ENCODE results near the gene SOX2. TPM values are rescaled to one million over a fixed set of nuclear protein-coding genes. Genes with fewer than 3 reads are reported as not detected.

SOX2 gene
- total and polyA plus RNA-seq, 8 donors = 2.4 to 26.0 (median 14.4) TPM; not detected in 1

DNA sequence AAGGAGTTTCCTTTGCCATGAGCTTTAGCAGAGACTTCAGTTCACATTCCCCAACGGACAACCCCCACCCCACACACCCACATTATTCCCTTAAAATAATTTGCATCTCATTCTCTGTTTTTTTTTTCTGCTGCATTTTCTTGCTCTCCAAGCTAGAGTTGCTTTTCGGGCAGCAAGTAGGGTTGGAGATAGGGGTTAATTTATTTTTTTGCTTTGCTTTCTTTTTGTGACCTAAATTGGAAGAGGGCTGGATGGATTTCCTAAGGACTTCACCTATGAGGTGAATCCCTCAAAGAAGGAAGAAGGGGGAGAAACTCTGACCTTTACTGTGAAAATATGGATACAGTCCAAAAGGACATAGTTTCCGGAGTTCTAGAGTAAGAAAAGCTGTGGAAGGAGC is 6.6 kb downstream of the SOX2 start:
- ATAC-seq (no peak), DNase-seq (no peak)
- H3K27ac ChIP-seq = no peak overlapping the region
- TF ChIP-seq, protein P1, sequence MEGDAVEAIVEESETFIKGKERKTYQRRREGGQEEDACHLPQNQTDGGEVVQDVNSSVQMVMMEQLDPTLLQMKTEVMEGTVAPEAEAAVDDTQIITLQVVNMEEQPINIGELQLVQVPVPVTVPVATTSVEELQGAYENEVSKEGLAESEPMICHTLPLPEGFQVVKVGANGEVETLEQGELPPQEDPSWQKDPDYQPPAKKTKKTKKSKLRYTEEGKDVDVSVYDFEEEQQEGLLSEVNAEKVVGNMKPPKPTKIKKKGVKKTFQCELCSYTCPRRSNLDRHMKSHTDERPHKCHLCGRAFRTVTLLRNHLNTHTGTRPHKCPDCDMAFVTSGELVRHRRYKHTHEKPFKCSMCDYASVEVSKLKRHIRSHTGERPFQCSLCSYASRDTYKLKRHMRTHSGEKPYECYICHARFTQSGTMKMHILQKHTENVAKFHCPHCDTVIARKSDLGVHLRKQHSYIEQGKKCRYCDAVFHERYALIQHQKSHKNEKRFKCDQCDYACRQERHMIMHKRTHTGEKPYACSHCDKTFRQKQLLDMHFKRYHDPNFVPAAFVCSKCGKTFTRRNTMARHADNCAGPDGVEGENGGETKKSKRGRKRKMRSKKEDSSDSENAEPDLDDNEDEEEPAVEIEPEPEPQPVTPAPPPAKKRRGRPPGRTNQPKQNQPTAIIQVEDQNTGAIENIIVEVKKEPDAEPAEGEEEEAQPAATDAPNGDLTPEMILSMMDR (IDR thresholded peaks at IDR 0.05) = no peak
- no peak overlapping the region for H3K4me3 ChIP-seq
- no peaks in the 10 kb centered on the region for H3K9me3 ChIP-seq
- H3K4me1 ChIP-seq = no peaks in the 10 kb centered on the region
- peaks cover 99 to 100% of the 10 kb centered on the region in 2 donors for H3K27me3 ChIP-seq
- intact Hi-C loops (cut with DNase I) = no loop called here
- H3K36me3 ChIP-seq = no peaks in the 10 kb centered on the region

DNA sequence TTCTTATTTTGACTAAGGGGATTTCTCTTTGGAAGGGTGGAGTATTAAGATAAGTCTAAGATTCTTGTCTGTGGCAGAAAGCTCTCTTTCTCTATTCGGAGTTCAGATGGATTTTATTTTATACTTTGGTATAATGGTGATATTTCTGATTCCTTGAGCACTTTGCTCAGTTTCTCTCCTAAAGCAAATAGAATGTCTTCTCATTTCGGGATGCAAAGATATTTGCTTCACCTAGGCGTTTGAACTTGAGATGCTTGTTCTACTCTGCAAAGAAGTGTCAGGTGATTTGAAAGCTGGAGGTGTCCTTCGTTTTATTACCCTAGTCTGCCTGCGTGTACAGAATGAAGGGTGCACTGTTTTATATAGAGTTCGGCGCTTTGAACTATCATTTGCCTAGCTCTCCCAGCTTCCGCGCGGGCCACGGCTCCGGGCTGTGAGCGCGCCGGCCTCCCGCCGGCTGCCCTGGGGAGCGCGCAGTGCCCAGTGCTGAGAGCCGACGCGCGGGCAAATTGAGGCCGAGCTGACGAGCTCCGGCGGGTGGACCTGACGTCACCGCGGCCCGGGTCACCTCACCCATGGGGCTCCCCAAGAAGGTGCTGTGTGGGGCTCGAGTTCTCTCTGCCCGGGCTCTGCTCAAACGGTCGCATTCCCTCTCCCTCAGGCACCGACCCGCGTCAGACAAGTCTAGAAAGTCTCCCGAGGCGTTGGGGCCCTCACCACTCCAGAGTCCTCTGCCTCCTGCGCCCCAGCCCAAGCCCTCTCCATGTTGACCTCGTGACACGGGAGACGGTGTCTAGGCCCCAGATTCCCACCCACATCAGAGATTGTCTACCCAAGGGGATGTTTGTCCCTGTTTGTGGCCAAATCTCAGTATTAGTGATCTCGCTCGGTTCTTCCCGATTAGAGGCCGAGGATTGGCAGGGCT is 7.5 kb downstream of the SOX2 start:
- H3K27ac ChIP-seq = no peak overlapping the region
- H3K4me3 ChIP-seq = no peak overlapping the region
- intact Hi-C loops (cut with DNase I) = no loop called here
- H3K27me3 ChIP-seq = peaks cover 99 to 100% of the 10 kb centered on the region in 2 donors
- ATAC-seq (no peak), DNase-seq (peak in 1 of 4 donors; percentile 73)
- H3K36me3 ChIP-seq = no peaks in the 10 kb centered on the region
- H3K4me1 ChIP-seq = no peaks in the 10 kb centered on the region
- H3K9me3 ChIP-seq = no peaks in the 10 kb centered on the region
- TF ChIP-seq, protein P1 (IDR thresholded peaks at IDR 0.05) = no peak

DNA sequence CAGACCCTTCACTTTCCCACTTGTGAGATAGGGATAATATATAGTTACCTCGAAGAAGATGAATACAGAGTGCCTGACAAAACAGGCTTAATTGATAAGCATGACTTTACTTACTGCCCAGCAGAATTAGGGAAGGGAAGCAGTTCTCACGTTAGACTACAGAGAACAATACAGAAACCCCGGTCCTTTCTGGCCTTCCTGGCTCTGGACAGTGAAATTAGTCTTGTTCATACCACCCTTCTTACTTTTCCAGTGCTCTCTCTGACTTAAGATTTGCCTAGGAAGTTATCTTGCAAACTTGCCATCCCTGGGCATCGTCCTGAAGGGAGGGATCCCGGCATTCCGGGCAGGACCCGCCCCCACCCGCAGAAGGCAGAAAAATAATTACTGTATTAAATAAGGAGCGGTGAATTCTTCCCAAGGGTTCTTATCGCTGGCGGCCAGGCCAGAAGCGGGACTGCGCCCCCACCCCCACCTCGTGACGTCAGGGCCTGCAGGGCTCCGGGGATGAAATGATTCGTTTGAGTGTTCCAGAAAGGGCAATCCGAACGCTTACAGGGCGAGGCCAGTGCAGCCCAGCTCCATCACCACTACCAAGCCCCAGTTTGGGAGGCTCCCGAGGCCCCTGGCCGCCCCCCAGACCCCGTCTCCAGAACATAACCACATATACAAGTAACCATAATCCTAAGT is 8.4 kb downstream of the SOX2 start:
- Histone ChIP-seq H3K36me3 (no peaks in the 10 kb centered on the region), H3K27me3 (peaks cover 98 to 100% of the 10 kb centered on the region in 2 donors), H3K27ac (no peak overlapping the region), H3K9me3 (no peaks in the 10 kb centered on the region), H3K4me1 (no peaks in the 10 kb centered on the region), H3K4me3 (no peak overlapping the region)
- peak in 2 of 4 donors; percentile 43 to 49 for DNase-seq
- intact Hi-C loops (cut with DNase I) = no loop called here
- TF ChIP-seq, protein P1 (IDR thresholded peaks at IDR 0.05) = no peak
- no peak for ATAC-seq

DNA sequence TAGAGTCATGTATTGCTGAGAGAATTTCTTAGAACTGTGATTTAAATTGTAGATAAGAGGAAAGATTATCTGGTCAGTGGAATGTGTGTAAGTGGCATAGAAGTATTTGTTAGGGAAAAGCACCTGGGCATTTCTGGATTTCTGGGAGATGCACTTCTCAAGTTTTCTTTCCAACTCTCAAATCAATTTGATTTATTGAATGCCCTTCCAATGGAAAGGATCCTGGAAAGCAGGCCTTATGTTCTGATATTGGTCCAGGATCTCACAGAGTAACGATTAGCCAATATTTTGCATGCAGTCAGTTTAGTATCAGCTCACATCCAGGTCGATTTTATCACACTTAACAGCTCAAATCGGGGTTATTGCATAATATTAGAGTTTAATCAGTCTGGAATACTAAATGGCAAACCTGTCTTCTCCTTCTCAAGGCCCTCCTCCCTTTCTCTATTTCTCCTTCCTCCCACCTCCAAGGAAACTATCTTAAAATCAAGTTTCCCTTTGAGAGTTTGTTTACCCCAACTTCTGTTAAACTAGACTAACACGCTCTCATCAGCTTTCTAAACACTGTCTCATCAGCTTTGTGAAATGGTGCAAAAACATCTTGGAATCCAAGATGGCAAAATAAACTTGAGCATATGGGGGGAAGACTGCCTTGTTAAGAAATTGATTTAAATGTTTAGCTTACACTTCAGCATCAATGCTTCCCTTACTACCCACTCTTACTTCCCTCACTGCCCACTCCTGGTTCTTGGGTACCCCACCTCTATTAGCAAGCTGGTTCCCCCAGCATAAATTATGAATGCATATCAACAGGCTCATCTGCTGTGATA is 9.5 kb downstream of the SOX2 start:
- no peaks in the 10 kb centered on the region for H3K4me1 ChIP-seq
- H3K27ac ChIP-seq = no peak overlapping the region
- H3K9me3 ChIP-seq = no peaks in the 10 kb centered on the region
- TF ChIP-seq, protein P1 (IDR thresholded peaks at IDR 0.05) = no peak
- peaks cover 98 to 100% of the 10 kb centered on the region in 2 donors for H3K27me3 ChIP-seq
- H3K4me3 ChIP-seq = no peak overlapping the region
- ATAC-seq = no peak
- intact Hi-C loops (cut with DNase I) = no loop called here
- DNase-seq = no peak
- no peaks in the 10 kb centered on the region for H3K36me3 ChIP-seq
